HL-60 (cell line): ENCODE results near the gene SH2D3C.
A peak's percentile ranks its signal among the peaks of the same experiment; 100 is the strongest.

ENCODE experiments used
- DNase-seq, 2 experiments: peaks; one replicate each; pipeline ENCODE4 v3.0.0-alpha.2; 2010 to 2020; ENCODE audit warnings: low read depth in 1 of 2, low spot score in 1 of 2
- H3K27ac ChIP-seq: fragments of 250-450 bp; sonication (Bioruptor Pico); replicated peaks from 2 replicates; pipeline ENCODE4 v1.5.1; 2020; ENCODE audit warnings: mild to moderate bottlenecking, moderate library complexity
- H3K27me3 ChIP-seq: fragments of 250-450 bp; sonication (Bioruptor Pico); 2 replicates; pipeline ENCODE4 v1.5.1; 2021; ENCODE audit warnings: mild to moderate bottlenecking, moderate library complexity; ENCODE audit not compliant: insufficient read depth, poor library complexity, severe bottlenecking
- H3K4me3 ChIP-seq: replicated peaks from 2 replicates; pipeline ENCODE4 v1.5.1; 2011; ENCODE audit warnings: mild to moderate bottlenecking, control low read depth, low read length; ENCODE audit not compliant: insufficient read depth
- CTCF ChIP-seq: IDR thresholded peaks from one replicate; pipeline ENCODE4 v1.5.1; 2011; ENCODE audit warnings: low read length, control low read depth, inconsistent platforms; ENCODE audit not compliant: insufficient read depth
- GABPA ChIP-seq: IDR thresholded peaks from 2 replicates; pipeline ENCODE4 v1.6.1; 2012; ENCODE audit warnings: low read depth
- POLR2AphosphoS5 ChIP-seq: IDR thresholded peaks from 2 replicates; pipeline ENCODE4 v1.6.1; 2012; ENCODE audit warnings: low read depth
- SPI1 ChIP-seq: IDR thresholded peaks from 2 replicates; pipeline ENCODE4 v1.6.1; 2012; ENCODE audit warnings: low read depth, mild to moderate bottlenecking, borderline replicate concordance
- TF ChIP-seq, protein P1 (sequence below): IDR thresholded peaks from 2 replicates; pipeline ENCODE4 v1.6.1; 2012; ENCODE audit warnings: low read depth; ENCODE audit not compliant: insufficient replicate concordance

Gene SH2D3C

DNA sequence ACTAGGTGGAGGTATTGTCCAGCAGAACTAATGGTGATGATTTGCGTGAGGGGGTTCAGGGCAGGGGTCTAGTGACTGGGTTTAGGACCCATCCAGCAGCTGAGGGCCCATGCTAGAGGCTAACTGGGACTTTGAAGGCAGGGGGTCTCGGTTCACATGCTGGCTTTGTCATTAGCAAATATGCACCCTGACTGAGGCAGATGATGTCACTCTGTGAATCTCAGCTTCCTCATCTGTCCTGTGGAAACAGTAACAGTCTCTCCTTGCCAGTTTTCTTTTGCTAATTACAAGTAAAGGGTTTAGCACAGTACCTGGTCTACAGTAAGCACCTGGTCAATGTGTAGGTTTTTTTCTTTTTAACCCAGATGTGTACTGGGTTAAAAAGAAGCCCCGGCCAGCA lies 5.2 kb downstream of the SH2D3C start:
- no peaks in the 10 kb centered on the region for H3K27me3 ChIP-seq
- DNase-seq, result no peak
- H3K27ac ChIP-seq, result no peak overlapping the region
- H3K4me3 ChIP-seq, result no peak overlapping the region
- TF ChIP-seq GABPA (no peak), SPI1 (no peak), POLR2AphosphoS5 (no peak), CTCF (no peak)
- TF ChIP-seq, protein P1, sequence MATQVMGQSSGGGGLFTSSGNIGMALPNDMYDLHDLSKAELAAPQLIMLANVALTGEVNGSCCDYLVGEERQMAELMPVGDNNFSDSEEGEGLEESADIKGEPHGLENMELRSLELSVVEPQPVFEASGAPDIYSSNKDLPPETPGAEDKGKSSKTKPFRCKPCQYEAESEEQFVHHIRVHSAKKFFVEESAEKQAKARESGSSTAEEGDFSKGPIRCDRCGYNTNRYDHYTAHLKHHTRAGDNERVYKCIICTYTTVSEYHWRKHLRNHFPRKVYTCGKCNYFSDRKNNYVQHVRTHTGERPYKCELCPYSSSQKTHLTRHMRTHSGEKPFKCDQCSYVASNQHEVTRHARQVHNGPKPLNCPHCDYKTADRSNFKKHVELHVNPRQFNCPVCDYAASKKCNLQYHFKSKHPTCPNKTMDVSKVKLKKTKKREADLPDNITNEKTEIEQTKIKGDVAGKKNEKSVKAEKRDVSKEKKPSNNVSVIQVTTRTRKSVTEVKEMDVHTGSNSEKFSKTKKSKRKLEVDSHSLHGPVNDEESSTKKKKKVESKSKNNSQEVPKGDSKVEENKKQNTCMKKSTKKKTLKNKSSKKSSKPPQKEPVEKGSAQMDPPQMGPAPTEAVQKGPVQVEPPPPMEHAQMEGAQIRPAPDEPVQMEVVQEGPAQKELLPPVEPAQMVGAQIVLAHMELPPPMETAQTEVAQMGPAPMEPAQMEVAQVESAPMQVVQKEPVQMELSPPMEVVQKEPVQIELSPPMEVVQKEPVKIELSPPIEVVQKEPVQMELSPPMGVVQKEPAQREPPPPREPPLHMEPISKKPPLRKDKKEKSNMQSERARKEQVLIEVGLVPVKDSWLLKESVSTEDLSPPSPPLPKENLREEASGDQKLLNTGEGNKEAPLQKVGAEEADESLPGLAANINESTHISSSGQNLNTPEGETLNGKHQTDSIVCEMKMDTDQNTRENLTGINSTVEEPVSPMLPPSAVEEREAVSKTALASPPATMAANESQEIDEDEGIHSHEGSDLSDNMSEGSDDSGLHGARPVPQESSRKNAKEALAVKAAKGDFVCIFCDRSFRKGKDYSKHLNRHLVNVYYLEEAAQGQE, result no peak

DNA sequence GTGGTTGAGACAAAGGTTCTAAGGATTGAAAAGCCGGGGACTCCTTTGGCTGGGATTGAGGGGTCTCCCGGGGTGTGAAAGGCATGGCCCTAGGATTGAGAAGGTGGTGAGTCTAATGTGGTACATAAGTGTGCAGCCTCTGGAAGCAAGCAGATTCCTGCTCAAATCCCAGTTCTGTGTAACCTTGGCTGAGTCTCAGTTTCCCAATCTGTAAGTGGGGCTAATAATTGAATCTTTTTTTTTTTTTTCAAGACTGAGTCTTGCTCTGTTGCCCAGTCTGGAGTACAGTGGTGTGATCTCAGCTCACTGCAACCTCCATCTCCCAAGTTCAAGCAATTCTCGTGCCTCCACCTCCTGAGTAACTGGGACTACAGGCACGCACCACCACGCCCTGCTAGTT lies 5.9 kb downstream of the SH2D3C start:
- no peak overlapping the region for H3K27ac ChIP-seq

DNA sequence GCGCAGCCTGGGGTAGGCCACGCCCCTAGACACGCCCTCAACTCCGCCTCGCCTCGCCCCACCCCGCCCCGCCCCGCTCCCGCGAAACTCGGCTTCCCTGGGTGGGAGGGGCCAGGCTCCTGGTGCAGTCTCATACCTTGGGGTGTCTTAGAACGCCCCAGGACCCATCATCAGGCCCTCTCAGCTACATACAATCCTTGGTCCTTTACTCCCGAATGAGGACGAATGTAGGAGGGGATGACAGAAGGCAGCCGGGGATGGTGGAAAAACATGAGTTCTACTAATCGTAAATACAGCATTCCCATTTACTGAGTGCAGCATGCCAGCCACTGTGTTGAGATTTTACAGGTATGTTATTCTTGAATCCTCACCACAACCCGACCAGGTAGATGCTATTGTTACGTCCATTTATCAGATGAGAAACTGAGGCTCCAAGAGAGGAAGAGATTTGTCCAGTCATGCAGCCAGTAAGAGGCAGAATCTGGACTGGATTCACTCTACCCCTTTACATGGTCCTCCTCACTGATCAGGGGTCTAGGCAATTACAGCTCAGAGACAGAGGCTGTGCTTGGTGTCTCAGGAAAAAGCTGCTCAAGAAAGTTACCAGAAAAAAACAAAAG lies 6.8 kb downstream of the SH2D3C start:
- Histone ChIP-seq H3K27ac (no peak overlapping the region), H3K27me3 (no peaks in the 10 kb centered on the region), H3K4me3 (peak overlapping the region; percentile 54)
- DNase-seq, result no peak
- no peak for TF ChIP-seq POLR2AphosphoS5
- TF ChIP-seq SPI1, result no peak
- TF ChIP-seq CTCF, result no peak
- TF ChIP-seq, protein P1, result no peak
- no peak for TF ChIP-seq GABPA

More for the DNA sequence above, 5.9 kb downstream of the SH2D3C start:
- Histone ChIP-seq H3K27me3 (no peaks in the 10 kb centered on the region), H3K4me3 (no peak overlapping the region)
- TF ChIP-seq CTCF (no peak), GABPA (no peak), SPI1 (no peak), POLR2AphosphoS5 (no peak)
- TF ChIP-seq, protein P1, result no peak
- no peak for DNase-seq
